Neural crest cell (in vitro differentiated cells): ENCODE results near the gene LRRC37B. TPM values are rescaled to one million over a fixed set of nuclear protein-coding genes. Genes with fewer than 3 reads are reported as not detected.

Experiments
- DNase-seq: peaks from one replicate; pipeline ENCODE4 v3.0.0; 2021; ENCODE audit warnings: low read depth, mixed read lengths, low spot score
- H3K27ac Mint-ChIP-seq: one replicate; pipeline ENCODE4 v1.8.0; 2021; ENCODE audit warnings: mild to moderate bottlenecking, mixed read lengths; ENCODE audit not compliant: unreplicated experiment
- H3K27me3 Mint-ChIP-seq: 2 replicates; pipeline ENCODE4 v1.8.0; 2021; ENCODE audit warnings: low read depth, mild to moderate bottlenecking, mixed read lengths
- H3K36me3 Mint-ChIP-seq: 2 replicates; pipeline ENCODE4 v1.8.0; 2021; ENCODE audit warnings: low read depth, mild to moderate bottlenecking, mixed read lengths
- H3K4me1 Mint-ChIP-seq: 2 replicates; pipeline ENCODE4 v1.8.0; 2021; ENCODE audit warnings: mixed read lengths
- H3K4me3 Mint-ChIP-seq: one replicate; pipeline ENCODE4 v1.8.0; 2021; ENCODE audit warnings: mild to moderate bottlenecking, mixed read lengths
- H3K9me3 Mint-ChIP-seq: 2 replicates; pipeline ENCODE4 v1.8.0; 2021; ENCODE audit warnings: mixed read lengths
- total RNA-seq: library from RNA; stranded (reverse); gene quantifications from 2 replicates; pipeline ENCODE4 v1.2.1, GENCODE V29; 2021
- TF ChIP-seq, protein P1 (sequence below): fragments of 200-600 bp; sonication (generic); conservative IDR thresholded peaks from 2 replicates; pipeline ENCODE4 v1.5.0; 2021; ENCODE audit warnings: antibody characterized with exemption, mild to moderate bottlenecking

The LRRC37B gene
- total RNA-seq, 1 donor from 2014 or later, result 28.5 TPM

DNA sequence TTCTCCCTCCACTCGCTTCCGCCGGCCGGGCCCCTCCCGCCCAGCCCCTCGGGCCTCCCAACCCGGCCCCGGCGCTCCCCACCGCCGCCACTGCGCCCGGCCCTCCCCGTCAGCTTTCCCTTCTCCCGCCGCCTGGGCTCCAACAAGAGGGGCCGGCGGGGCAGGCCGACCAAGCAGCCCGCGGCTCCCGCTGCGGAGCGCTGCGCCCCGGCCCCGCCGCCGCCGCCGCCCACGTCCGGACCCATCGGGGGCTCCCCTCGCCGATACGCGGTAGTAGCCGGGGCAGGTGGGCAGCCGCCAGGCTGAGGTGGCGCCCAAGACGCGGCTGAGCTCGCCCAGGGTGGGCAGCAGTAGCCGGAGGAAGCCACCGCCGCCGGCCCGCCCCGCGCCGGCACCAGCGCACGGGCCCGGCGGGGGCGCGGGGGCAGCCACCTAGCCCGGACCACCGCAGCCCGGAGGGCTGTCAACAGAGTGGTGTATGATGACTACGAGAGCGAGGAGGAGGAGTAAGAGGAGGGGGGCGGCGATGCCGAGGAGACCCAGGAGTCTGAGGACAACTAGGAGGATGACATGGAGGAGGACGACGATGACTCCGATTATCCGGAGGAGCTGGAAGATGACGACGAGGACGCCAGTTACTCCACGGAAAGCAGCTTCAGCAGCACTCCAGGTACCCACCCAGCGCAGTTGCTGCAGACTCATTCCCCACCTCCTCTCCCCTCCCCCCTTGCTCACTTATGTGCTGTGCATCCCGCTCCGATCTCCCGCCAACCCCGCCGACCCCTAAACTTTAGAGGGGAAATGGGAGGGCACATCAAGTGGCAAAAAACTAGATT is 498 bp downstream of the LRRC37B start:
- H3K4me1 Mint-ChIP-seq, result peaks cover 26% of the 10 kb centered on the region
- H3K36me3 Mint-ChIP-seq, result peaks cover 7% of the 10 kb centered on the region
- DNase-seq, result peak; percentile 41
- H3K9me3 Mint-ChIP-seq, result no peaks in the 10 kb centered on the region
- peaks cover 4% of the 10 kb centered on the region for H3K27me3 Mint-ChIP-seq
- peak overlapping the region; percentile 94 for H3K4me3 Mint-ChIP-seq
- TF ChIP-seq, protein P1, sequence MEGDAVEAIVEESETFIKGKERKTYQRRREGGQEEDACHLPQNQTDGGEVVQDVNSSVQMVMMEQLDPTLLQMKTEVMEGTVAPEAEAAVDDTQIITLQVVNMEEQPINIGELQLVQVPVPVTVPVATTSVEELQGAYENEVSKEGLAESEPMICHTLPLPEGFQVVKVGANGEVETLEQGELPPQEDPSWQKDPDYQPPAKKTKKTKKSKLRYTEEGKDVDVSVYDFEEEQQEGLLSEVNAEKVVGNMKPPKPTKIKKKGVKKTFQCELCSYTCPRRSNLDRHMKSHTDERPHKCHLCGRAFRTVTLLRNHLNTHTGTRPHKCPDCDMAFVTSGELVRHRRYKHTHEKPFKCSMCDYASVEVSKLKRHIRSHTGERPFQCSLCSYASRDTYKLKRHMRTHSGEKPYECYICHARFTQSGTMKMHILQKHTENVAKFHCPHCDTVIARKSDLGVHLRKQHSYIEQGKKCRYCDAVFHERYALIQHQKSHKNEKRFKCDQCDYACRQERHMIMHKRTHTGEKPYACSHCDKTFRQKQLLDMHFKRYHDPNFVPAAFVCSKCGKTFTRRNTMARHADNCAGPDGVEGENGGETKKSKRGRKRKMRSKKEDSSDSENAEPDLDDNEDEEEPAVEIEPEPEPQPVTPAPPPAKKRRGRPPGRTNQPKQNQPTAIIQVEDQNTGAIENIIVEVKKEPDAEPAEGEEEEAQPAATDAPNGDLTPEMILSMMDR, result peak; percentile 10
- peak overlapping the region; percentile 72 for H3K27ac Mint-ChIP-seq

DNA sequence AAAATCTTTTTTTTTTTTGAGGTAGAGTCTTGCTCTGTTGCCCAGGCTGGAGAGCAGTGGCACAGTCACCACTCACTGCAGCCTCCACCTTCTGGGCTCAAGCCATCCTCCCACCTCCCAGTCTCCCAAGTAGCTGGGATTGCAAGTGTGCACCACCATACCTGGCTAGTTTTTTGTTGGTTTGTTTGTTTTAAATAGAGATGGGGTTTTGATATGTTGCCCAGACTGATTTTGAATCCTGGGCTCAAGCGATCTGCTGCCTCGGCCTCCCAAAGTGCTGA is 2.0 kb downstream of the LRRC37B start:
- TF ChIP-seq, protein P1, result no peak
- Mint-ChIP-seq H3K27me3 (peaks cover 4% of the 10 kb centered on the region), H3K9me3 (no peaks in the 10 kb centered on the region), H3K4me1 (peaks cover 26% of the 10 kb centered on the region), H3K36me3 (peaks cover 11% of the 10 kb centered on the region), H3K4me3 (peak overlapping the region; percentile 94), H3K27ac (no peak overlapping the region)
- no peak for DNase-seq

DNA sequence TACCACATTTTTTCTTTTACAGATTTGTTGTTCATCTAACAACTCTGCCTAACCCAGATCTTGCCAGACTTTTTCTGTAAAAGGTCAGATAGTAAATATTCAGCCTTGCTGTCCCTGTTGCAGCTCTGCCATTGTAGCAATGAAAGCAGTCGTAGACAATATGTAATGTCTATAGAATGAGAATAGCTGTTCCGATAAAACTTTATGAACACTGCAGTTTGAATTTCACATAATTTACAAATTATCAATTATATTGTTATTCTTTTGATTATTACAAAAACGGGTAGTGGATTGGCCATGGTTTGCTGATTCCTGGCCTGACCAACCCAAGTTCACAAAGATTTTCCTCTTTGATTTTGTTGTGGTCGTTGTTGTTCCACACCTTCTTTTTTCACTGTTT is 2.9 kb downstream of the LRRC37B start:
- Mint-ChIP-seq H3K4me3 (peak overlapping the region; percentile 94), H3K27ac (no peak overlapping the region), H3K4me1 (peaks cover 26% of the 10 kb centered on the region), H3K36me3 (peaks cover 11% of the 10 kb centered on the region), H3K27me3 (peaks cover 4% of the 10 kb centered on the region), H3K9me3 (no peaks in the 10 kb centered on the region)
- TF ChIP-seq, protein P1, result no peak
- no peak for DNase-seq

DNA sequence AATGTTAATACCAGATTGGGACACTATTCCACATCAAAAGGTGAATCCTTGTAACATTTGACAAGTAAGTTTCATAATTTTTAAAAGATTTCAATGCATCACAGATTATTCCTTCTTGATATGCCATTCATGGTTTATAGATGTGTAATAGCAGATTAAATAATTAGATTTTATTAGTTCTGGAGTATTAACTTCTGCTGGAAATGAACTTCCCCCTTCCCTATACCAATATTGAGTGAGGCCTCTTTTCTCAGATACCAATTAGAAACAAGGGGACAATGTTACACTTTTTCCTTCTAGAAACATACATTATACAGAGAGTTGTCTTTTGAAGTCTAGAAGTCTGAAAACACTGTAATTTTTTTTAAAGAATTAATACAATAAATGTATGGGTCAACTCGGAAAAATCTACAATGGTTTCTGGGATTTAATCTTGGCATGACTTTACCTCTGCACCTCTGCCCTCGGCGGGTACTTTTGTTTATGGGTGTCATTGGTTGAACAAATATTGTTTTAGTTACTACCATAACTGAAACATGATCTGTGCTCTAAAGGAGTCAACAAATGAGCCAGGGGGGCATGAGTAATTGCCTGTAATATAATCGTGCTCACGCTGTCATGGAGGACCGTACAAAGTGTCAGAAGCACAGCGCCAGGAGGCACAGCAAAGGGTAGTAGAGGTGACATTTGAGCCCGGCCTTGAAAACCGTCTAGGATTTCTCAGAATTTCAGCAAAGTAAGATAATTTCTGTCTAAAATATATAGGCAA is 8.2 kb downstream of the LRRC37B start:
- H3K9me3 Mint-ChIP-seq, result no peaks in the 10 kb centered on the region
- no peaks in the 10 kb centered on the region for H3K27me3 Mint-ChIP-seq
- DNase-seq, result no peak
- no peak overlapping the region for H3K4me3 Mint-ChIP-seq
- peaks cover 21% of the 10 kb centered on the region for H3K4me1 Mint-ChIP-seq
- H3K27ac Mint-ChIP-seq, result no peak overlapping the region
- TF ChIP-seq, protein P1, result no peak
- H3K36me3 Mint-ChIP-seq, result peaks cover 11% of the 10 kb centered on the region

DNA sequence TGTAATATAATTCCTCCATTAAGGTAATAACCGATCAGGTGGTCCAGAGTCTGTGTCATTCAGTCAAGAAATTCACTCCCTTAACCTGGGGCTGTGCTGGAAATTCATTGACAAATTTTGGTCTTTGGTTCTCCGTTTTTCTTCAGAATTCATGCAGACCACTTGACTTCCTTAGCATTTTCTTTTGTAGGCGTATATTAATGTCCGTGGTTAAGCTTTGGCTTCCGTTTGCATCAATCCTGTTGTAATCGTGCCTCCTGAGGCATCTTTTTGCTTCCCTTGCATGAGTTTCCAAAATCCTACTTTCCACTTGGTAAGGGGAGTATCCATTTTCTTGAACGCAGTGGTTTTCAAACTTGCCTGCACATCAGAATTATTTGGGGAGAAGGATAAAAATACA is 9.0 kb downstream of the LRRC37B start:
- Mint-ChIP-seq H3K4me3 (no peak overlapping the region), H3K9me3 (no peaks in the 10 kb centered on the region), H3K4me1 (peaks cover 17% of the 10 kb centered on the region), H3K27ac (no peak overlapping the region), H3K36me3 (peaks cover 11% of the 10 kb centered on the region), H3K27me3 (no peaks in the 10 kb centered on the region)
- no peak for DNase-seq
- TF ChIP-seq, protein P1, result no peak
